Glomerular endothelial cell (primary cell): ENCODE measurements around the gene VWA2. TPM values are rescaled to one million over a fixed set of nuclear protein-coding genes. Genes with fewer than 3 reads are reported as not detected.

Experiments used
- DNase-seq: peaks from one replicate; pipeline ENCODE4 v3.0.0-alpha.2; 2011; ENCODE audit warnings: low read depth, low spot score; ENCODE audit errors: extremely low read depth
- total RNA-seq: library from RNA; depleted of rRNA; stranded (reverse); fragments of >200 nt; gene quantifications from 2 replicates; pipeline ENCODE4 v1.2.3, GENCODE V29; 2015

The VWA2 gene
- total RNA-seq, 1 donor from 2014 or later: not detected

DNA sequence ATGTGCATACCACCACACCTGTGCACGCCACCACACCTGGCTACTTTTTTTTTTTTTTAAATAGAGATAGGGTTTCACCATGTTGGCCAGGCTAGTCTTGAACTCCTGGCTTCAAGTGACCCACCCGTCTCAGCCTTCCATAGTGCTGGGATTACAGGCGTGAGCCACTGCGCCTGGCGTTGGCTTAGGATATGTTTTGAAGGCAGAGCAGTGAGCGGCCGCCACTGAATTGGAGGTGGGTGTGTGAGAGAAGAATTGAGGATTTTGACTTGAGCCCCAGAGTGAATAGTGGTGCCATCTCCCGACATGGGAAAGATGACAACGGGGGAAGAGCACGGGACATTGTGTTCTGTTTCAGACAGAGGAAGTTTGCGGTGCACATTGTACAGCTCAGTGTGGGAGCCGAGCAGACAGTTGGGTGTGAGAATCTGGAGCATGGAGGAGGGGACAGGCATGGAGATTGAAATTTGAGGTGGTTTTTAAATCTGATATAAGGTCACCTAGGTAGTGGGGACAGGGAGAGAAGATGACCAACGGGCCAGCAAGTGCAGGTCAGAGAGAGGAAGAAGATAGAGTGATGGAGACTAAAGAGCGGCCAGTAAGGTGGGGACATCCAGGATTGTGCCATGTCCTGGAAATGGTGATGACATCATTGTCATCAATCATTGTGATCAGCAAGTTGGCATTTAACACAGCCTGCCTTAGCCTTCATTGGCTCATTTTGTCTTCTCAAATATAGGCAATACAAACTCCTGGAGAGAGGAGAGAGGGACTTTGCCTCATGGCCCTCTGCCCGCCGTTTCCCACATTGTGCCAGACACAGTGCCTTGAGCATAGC is 35.8 kb downstream of the VWA2 start:
- no peak for DNase-seq

DNA sequence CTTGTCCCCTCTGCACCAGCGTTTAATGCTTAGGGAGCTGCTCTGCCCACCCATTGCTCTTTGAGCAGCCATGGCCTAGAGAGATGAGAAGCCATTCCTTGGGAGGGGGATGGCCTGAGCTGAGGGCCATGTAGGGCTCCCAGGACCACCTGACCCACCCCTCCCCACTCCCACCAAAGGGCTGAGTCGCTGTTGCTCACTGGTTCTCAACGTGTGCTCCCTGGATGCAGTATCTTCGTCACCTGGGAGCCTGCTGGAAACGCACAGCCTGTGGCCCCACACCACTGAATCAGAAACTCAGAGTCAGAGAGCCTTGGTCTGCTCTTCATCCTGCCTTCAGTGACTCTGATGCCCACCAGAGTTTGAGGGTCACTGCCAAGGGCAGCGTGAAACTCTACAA is 37.0 kb downstream of the VWA2 start:
- DNase-seq: no peak

DNA sequence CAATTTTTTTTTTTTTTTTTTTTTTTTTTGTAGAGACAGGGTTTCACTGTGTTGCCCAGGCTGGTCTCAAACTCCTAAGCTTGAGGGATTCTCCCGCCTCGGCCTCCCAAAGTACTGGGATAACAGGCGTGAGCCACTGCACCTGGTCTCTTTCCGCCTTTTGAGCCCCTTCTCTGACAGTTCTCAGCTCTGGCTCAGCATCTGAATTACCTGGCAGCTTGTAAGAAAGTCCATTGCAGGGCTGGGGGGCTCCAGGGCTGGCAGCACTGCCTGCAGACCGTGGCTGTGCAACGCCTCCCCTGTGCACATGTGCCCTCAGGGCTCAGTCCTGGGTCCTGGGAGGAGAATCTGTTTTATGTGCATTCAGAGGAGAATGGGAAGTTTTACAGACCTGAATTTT is 37.6 kb downstream of the VWA2 start:
- no peak for DNase-seq

DNA sequence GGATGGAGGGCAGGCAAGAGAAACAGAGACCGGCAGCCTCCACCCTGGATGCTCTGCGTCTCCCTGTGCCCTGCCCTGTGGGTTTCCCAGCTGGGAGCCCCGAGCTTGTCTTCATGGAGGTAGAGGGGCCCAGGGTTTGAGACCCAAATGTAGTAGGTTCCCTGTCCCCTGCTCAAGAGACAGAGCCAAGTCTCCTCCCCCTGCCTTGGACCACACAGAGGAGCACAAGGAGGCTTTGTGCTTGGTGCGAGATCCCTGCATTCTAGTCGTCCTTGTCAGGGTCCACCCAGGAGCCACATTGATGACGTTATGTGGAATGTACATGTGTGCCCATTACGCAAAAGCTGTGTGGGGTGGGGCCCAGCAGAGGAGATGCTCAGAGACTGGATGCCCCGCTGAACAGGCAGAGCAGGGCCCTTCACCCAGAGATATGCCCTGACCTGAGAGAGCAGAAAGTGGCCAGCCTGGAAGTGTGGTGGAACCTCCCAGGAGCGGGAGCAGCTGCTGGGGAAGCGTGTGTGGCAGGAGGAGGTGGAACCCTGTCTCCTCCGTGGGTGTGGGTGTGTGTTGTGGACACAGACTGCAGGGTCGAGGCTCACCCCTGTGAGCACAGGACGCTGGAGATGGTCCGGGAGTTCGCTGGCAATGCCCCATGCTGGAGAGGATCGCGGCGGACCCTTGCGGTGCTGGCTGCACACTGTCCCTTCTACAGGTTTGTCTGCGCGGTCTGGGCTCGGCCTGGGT is 39.3 kb downstream of the VWA2 start:
- no peak for DNase-seq

DNA sequence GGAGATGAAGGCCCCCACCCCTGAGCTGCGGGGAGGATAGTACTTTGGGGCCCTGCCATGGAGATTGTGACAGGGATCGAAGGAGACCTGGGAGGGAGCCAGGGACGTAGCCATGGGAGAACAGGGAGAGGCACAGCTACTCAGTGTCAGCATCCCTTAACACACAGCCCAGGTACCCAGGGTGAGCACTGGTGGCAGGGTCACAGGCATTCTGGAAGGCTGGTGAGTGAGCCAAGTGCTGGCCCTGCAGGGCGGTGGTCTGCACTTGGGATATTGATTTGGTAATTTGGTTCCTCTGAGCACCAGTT is 39.8 kb downstream of the VWA2 start:
- no peak for DNase-seq

DNA sequence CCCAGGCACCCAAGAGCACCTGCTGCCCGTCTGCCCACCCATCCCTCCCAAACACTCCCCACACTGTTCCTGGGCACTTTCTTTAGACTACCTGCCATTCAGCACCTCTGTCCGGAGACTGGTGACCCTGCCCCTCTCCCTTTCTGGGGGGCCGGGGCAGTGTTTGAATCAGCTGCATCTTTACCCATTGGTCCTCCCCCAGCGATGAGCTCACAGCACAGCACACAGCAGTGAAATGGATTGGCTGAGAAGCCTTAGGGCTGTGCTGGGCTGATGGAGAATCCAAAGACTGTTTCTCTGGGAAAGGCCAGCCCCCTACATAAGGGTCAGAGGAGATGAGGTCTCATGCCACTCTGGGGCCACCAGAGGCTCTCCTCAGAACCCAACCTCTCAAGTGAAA is 40.2 kb downstream of the VWA2 start:
- no peak for DNase-seq

DNA sequence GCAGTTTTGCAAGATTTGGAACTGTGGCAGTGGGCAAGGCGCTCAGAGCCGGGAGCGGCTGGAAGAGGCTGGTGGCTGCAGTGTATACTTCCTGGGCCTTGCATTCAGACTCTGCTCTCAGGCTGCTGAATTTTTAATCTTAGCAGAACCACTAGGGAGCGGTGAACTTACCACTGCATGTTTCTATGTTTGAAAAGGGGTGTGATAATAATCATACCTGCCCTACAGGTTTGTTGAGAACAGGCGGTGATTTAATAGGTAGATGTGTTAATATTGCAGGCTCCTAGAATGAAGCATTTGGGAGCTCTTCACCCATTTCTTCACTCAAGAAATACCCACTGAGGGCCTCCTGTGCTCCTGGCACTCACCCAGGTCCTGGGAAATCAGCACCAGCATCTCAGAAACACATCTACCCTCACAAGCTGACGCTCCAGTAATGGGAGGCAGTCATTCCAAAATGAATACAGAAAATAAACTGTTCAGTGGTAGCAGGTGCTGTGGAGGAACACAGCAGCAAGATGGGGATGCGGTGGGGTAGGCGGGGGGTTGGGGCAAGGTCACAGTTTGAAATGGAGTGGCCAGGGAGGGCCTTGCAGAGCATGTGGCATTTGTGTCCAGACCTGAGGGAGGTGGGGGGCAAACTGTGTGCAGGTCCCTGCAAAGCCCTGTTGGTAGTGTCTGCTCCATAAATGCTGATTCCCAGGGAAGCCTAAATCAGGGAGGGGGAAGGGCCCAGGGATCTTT is 41.0 kb downstream of the VWA2 start:
- DNase-seq: no peak

DNA sequence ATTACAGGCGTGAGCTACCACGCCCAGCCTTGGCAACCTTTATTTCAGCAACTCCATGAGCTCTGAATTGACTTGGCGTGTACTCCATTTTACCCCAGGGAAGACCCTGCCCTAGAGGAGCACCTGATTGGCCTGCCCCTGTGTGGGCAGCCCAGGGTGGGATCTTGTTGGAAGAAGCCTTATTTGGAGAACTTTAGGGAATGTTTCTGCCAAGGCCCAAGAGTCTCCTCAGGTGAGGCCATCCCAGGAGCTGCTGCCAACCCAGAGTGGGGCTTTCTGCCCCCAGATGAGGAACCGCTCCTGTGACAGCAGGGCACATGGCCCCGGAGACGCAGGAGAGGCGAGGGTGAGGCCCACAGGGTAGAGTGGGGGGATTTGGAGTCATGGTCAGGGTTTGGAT is 42.0 kb downstream of the VWA2 start:
- no peak for DNase-seq

DNA sequence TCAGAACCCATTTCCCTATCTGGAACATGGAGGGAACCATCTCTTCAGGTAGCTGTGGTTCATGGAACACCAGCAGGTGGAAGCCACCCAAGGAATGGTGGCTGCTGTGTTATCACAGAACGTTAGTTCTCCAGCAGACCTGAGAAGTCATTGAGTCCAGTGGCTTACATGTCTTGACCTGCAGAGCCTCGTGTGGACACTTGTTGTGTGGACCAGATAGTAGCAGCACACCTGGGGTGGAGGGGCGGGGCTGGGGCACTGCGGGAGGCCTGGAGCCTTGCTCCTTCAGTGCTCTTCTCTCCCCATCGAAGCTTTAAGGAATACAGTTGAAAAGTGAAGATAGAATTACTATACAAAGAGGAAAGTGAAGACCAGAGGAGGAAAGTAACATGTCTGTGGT is 42.4 kb downstream of the VWA2 start:
- no peak for DNase-seq

DNA sequence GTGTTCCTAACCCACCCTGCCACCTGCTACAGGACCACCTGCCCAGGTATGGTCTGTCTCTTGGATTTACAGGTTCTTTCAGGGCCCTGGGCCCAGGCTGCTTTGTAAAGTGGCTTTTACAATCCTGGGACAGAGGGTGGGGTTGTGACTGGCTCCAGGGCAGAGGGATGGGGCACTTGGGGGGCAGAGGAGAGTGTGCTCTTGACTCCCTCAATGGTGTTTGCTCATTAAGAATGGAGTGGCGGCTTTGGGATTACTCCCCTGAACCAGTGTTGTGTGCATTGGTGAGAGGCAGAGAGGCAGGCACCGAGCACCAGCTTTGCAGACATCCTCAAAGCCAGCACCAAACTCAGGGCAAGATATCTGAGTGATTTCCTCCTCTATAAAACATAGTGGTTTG is 43.5 kb downstream of the VWA2 start:
- no peak for DNase-seq

DNA sequence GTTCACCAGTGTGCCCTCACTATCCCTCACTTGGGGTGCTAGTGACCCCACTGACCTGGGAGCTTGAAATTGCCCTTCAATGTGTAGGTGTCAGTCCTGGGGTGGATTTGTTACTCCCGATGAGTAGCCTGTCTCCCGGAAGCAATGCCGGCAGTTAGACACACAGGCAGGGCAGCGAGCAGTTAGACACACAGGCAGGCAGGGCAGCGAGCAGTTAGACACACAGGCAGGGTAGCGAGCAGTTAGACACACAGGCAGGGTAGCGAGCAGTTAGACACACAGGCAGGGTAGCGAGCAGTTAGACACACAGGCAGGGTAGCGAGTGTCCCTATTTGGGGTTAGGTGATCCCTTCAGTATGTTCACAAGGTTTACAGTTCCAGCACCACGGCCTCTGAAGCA is 44.0 kb downstream of the VWA2 start:
- DNase-seq: no peak

DNA sequence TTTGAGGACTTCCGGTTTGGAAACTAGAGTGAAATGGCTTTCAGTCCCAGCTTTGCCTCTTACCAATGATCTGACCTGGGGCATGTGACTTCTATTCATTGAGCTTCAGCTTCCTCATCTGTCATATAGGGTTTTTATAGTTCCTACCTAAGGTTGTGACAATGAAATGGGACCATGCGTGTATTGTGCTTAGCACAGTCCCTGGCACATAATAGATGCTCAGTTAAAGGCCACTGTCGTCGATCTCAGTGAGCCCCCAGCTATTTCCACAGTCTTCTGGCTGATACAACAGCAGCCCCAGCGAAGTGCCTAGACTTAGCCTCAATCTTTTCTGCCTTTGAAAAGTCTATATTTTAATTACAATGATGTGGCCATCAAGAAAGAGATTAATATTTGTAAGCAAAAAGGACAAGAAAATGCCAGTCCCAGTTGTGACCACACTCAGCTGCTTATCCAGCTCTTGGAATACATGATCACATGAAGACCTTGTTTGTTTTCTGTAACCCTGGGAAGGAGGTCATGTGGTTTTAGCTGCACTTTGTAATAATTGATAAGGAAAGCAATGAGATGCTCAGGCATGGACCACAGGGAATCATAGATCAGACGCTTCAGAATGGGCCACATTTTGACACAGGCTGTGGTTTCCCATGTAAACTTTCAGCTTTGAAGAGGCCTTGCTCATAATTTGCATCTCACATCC is 44.6 kb downstream of the VWA2 start:
- DNase-seq: no peak

DNA sequence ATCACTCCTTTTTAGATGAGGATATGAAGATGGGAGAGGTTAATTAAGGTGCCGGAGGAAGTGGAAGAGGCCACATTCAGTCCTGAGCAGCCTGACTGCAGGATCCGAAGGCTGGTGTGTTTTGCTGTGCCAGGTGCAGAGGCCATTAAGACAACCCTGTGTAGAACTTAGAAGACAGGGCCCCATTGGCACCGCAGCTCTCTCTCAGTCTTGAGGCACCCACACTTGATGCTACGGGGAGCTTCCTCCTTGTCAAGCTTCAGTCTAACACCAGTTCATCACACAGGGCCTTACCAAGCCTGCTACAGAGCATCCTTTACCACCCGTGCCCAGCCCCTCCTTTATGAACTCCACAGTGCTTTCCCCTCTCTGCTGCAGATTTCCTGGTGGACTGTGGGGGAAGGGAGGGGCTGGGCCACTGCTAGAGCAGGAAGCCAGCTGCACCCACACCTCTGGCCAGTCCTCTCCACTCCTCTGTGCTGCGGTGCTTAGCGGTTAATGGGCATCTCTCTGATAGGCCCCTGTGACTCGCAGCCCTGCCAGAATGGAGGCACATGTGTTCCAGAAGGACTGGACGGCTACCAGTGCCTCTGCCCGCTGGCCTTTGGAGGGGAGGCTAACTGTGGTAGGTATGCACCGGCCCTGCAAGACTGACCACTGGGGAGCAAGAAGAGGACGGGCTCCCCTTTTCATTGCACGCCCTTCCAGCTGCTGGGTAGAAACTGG is 45.5 kb downstream of the VWA2 start:
- no peak for DNase-seq

DNA sequence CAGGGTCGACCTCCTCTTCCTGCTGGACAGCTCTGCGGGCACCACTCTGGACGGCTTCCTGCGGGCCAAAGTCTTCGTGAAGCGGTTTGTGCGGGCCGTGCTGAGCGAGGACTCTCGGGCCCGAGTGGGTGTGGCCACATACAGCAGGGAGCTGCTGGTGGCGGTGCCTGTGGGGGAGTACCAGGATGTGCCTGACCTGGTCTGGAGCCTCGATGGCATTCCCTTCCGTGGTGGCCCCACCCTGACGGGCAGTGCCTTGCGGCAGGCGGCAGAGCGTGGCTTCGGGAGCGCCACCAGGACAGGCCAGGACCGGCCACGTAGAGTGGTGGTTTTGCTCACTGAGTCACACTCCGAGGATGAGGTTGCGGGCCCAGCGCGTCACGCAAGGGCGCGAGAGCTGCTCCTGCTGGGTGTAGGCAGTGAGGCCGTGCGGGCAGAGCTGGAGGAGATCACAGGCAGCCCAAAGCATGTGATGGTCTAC is 46.9 kb downstream of the VWA2 start:
- no peak for DNase-seq

DNA sequence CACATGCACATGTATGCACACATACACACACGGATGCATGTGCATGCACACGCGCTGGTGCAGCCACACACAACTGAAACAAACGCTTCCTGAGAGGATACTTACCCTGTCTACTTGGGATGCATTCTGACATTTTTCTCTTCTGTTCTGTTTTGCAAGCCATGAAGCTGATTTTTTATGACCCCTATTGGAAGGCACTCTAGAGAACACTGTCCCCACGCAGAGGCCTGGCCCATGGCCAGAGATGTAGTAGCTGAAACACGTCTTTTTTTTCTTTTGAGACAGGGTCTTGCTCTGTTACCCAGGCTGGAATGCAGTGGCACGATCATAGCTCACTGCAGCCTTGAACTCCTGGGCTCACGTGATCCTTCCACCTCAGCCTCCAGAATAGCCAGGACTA is 47.9 kb downstream of the VWA2 start:
- no peak for DNase-seq

DNA sequence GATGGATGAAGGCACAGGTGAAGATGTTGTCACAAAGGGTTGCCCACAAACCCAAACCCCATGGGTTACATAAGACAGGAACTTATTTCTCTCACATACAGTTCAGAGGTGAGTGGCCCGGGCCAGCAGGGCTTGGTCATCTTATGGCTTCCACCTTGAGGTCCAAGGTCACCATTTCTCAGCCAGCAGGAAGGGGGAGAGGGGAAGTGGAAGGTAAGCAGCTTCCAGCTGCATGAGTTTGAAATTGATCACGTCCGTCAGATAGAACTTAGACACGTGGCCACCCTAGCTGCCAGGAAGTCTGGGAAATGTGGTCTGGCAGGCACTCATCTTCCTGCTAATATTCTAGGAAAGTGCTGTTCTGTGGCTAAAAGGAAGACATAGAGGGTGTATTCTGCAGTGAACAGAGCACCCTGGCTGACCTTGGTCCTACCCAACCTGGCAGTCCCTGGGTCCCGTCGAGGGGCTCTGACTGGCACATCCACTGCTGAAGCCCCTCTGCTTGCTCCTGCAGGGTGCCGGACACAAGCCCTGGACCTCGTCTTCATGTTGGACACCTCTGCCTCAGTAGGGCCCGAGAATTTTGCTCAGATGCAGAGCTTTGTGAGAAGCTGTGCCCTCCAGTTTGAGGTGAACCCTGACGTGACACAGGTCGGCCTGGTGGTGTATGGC is 49.5 kb downstream of the VWA2 start:
- no peak for DNase-seq

DNA sequence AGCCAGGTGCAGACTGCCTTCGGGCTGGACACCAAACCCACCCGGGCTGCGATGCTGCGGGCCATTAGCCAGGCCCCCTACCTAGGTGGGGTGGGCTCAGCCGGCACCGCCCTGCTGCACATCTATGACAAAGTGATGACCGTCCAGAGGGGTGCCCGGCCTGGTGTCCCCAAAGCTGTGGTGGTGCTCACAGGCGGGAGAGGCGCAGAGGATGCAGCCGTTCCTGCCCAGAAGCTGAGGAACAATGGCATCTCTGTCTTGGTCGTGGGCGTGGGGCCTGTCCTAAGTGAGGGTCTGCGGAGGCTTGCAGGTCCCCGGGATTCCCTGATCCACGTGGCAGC is 50.0 kb downstream of the VWA2 start:
- no peak for DNase-seq

DNA sequence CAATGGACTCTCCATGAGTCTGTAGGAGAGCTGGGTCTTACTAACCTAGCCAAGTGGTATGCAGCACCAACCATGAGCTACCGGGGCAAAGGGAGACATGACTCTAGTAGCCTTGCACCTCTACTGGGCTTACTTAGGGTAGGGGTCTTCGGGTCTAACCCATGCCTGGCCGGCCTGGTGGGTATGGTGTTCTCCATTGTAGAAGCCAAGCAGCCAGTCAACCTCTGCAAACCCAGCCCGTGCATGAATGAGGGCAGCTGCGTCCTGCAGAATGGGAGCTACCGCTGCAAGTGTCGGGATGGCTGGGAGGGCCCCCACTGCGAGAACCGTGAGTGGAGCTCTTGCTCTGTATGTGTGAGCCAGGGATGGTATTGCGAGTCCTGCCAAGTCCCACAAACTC is 51.0 kb downstream of the VWA2 start:
- no peak for DNase-seq

DNA sequence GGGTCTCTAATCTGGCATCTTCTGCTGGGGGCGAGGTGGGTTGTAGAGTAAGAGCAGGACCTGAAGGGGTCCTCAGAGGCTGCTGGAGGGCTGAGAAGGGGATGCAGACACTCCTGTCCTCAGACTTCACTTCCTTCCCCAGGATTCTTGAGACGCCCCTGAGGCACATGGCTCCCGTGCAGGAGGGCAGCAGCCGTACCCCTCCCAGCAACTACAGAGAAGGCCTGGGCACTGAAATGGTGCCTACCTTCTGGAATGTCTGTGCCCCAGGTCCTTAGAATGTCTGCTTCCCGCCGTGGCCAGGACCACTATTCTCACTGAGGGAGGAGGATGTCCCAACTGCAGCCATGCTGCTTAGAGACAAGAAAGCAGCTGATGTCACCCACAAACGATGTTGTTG is 52.0 kb downstream of the VWA2 start:
- no peak for DNase-seq

DNA sequence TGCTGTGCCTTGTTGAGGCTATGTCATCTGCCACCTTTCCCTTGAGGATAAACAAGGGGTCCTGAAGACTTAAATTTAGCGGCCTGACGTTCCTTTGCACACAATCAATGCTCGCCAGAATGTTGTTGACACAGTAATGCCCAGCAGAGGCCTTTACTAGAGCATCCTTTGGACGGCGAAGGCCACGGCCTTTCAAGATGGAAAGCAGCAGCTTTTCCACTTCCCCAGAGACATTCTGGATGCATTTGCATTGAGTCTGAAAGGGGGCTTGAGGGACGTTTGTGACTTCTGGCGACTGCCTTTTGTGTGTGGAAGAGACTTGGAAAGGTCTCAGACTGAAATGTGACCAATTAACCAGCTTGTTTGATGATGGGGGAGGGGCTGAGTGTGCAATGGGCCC is 52.5 kb downstream of the VWA2 start:
- DNase-seq: no peak
